ENCODE measurements around the gene IQCH.

IQCH gene

DNA sequence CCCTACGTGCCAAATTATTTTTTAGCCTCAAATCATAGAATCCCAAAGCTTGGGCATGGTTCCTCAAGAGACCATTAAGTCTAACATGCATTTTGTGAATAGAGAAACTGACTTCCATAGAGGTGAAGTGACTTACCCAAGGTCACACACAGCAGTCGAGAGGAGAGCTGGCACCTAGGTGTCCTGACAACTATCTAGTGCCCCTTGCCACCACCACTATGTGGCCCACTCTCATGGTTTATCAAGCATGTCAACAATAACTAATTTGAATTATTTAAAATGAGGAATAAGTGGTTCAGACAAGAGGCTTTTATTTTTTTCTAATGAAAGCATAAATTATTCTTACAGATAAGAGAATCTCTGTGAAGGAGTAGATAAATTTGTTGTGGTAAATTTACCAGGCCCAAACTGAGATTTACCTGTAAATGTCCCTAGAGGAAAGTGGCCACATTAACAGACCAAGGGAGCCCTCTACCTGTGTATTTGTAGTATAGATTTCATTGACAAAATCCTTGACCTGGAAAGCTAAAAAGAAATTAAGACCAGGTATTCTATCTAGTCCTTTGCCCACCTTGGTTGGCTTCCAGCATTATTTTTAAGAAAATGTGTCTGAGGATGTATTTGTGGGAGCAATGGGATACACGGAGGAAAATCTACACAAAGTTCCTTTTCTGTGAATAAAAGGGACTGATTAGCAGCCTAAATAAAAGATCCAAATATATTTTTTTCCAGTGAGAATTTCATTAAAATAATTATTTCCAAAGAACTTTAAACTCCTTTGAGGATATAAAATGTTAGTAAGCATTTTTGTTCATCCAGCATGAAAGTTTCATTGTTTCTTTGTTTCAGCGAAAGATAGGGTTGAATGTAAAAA lies 49.1 kb downstream of the IQCH start:
- Mint-ChIP-seq H3K4me1 (ENCODE audit: low read depth) (no peaks in the 10 kb centered on the region), H3K9me3 (no peaks in the 10 kb centered on the region), H3K27ac (no peak overlapping the region), H3K4me3 (no peak overlapping the region), H3K36me3 (ENCODE audit: low read depth) (no peaks in the 10 kb centered on the region), H3K27me3 (ENCODE audit: low read depth) (peaks cover 6% of the 10 kb centered on the region)

- Mint-ChIP-seq H3K27ac (no peak overlapping the region), H3K4me1 (ENCODE audit: low read depth) (no peaks in the 10 kb centered on the region), H3K9me3 (no peaks in the 10 kb centered on the region), H3K27me3 (ENCODE audit: low read depth) (peaks cover 10% of the 10 kb centered on the region), H3K4me3 (no peak overlapping the region), H3K36me3 (ENCODE audit: low read depth) (no peaks in the 10 kb centered on the region)
Observed at GRCh38 chr15:67304778-67305177, 50.2 kb downstream of the IQCH start.

DNA sequence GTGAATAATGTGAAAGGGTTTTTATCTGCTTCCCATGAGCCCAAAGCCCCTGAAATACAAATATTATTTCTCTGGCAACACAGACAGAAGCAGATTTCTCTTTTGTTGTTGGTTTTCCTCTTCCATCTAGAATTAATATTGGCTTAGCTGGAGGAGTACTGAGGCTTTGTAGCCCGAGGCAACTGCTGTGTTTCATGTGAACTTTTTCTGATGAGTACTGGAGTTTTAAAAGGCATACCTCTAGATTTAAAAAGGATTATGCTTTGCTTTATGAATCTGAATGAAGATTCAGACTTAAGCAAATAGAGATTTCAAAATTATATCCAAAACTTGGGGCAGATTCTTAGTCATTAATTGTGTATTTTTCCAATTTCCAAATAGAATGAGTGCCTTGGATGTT lies 50.9 kb downstream of the IQCH start:
- Mint-ChIP-seq H3K4me1 (ENCODE audit: low read depth) (no peaks in the 10 kb centered on the region), H3K27me3 (ENCODE audit: low read depth) (peaks cover 11% of the 10 kb centered on the region), H3K27ac (no peak overlapping the region), H3K9me3 (no peaks in the 10 kb centered on the region), H3K4me3 (no peak overlapping the region), H3K36me3 (ENCODE audit: low read depth) (no peaks in the 10 kb centered on the region)

DNA sequence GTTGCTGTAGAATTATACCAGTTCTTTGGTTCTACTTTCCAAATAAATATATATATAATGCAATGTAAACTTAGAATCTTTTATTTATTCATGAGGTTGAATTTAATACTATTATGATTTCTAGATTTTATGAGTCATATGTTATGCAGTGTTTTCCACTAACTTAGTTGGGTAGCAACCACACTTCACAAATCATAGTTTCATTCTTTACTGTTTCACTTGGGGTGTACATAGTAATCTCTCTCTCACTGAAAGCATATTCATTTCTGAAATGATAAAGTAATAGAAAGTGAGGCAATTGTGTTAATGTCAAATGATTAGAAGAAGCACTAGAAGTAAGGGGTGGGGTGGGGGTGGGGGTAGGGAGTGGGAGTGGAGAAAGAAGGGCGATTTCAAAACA lies 52.6 kb downstream of the IQCH start:
- H3K36me3 Mint-ChIP-seq (ENCODE audit: low read depth) = no peaks in the 10 kb centered on the region
- H3K4me1 Mint-ChIP-seq (ENCODE audit: low read depth) = no peaks in the 10 kb centered on the region
- no peak overlapping the region for H3K27ac Mint-ChIP-seq
- no peaks in the 10 kb centered on the region for H3K9me3 Mint-ChIP-seq
- H3K4me3 Mint-ChIP-seq = no peak overlapping the region
- H3K27me3 Mint-ChIP-seq (ENCODE audit: low read depth) = peaks cover 13% of the 10 kb centered on the region

DNA sequence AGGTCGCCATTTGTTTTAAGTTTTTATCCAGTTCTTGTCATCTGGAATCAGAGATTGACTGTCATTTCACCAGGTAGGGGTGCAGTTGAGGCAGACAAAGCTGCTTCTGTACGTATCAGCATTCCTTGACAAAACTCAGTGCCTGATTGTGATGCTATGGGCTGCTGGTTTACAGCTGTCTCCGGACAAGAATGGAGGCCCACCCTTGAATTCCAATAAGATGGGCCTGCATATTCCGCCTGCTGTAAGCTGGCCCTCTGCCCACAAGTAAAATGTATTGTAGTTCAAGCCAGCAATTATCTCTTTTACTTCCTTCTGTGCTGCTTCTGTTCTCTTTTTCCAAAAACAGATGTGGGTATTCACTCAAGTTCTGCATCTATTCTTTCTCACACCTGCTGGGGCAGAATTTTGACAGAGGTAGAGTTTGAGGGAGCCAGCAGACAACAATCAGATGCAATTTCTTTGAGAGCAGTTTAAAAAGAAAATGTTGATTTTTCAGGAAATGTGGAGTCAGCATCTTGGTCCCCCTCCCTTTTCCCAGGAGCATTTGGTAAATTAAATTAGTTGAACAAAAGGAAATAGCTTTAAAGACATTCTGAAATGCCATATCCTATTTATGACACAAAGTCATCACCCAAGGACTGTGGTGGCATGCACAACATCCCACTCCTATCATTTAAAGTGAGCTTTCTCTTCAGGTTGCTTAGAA lies 53.5 kb downstream of the IQCH start:
- Mint-ChIP-seq H3K9me3 (no peaks in the 10 kb centered on the region), H3K4me3 (no peak overlapping the region), H3K4me1 (ENCODE audit: low read depth) (no peaks in the 10 kb centered on the region), H3K27ac (no peak overlapping the region), H3K36me3 (ENCODE audit: low read depth) (no peaks in the 10 kb centered on the region), H3K27me3 (ENCODE audit: low read depth) (peaks cover 13% of the 10 kb centered on the region)

DNA sequence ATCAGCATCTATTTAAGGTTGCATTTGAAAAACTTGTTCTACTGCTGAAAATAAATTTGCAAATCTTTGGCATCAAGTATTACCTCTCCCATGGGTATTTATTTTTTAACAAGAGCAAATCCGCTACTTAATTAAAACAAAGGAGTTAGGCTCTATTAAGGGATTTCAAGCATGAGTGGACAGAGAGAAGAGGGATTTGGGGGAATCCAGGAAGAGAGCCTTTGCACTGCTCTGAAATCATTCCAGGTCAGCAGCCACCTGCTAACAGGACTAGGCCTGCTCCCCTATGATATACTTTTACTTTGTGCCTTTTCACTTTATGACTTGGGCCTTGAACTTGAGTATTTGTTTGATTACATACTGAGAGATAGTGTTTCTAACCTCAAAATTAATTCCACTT lies 57.1 kb downstream of the IQCH start:
- Mint-ChIP-seq H3K4me1 (ENCODE audit: low read depth) (no peaks in the 10 kb centered on the region), H3K36me3 (ENCODE audit: low read depth) (no peaks in the 10 kb centered on the region), H3K27ac (no peak overlapping the region), H3K27me3 (ENCODE audit: low read depth) (peaks cover 26% of the 10 kb centered on the region), H3K4me3 (no peak overlapping the region), H3K9me3 (no peaks in the 10 kb centered on the region)

DNA sequence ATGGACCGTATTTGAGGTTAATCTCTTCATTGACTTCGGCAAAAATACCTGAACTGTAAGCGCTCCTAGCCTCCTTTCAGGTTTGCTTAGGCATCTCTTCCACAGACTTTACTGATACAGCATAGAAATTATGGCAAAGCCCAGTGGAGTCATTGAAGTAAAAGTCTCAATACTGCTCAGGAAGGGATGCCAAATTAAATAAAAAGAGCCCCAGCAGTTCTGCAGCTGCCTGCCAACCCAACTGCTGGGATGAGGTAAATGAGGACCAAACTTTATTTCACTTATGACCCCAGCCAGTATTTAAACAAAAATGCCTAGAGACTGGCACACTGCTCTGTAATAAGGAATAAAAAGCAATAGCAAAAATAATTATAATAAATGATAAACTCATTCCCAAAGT lies 65.4 kb downstream of the IQCH start:
- H3K4me3 Mint-ChIP-seq = no peak overlapping the region
- peaks cover 1% of the 10 kb centered on the region for H3K36me3 Mint-ChIP-seq (ENCODE audit: low read depth)
- peaks cover 45% of the 10 kb centered on the region for H3K27me3 Mint-ChIP-seq (ENCODE audit: low read depth)
- H3K27ac Mint-ChIP-seq = no peak overlapping the region
- H3K4me1 Mint-ChIP-seq (ENCODE audit: low read depth) = no peaks in the 10 kb centered on the region
- no peaks in the 10 kb centered on the region for H3K9me3 Mint-ChIP-seq

DNA sequence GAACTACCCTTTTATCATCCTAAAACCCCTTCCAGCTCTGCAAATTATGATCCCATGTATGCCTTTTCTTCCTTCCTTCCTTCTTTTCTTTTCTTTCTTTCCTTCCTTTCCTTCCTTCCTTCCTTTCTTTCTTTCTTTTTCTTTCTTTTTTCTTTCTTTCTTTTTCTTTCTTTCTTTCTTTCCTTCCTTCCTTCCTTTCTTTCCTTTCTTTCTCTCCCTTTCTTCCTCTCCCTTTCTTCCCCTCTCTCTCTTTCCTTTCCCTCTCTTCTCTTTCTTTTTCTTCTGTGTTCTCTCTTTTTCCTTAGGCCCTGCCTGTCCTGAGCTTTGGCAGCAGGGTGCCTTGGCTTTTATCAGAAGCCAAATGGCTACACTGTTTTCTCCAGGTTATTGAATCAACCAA lies 66.8 kb downstream of the IQCH start:
- H3K27me3 Mint-ChIP-seq (ENCODE audit: low read depth) = peaks cover 35% of the 10 kb centered on the region
- no peaks in the 10 kb centered on the region for H3K4me1 Mint-ChIP-seq (ENCODE audit: low read depth)
- no peak overlapping the region for H3K4me3 Mint-ChIP-seq
- no peaks in the 10 kb centered on the region for H3K9me3 Mint-ChIP-seq
- peaks cover 1% of the 10 kb centered on the region for H3K36me3 Mint-ChIP-seq (ENCODE audit: low read depth)
- no peak overlapping the region for H3K27ac Mint-ChIP-seq

DNA sequence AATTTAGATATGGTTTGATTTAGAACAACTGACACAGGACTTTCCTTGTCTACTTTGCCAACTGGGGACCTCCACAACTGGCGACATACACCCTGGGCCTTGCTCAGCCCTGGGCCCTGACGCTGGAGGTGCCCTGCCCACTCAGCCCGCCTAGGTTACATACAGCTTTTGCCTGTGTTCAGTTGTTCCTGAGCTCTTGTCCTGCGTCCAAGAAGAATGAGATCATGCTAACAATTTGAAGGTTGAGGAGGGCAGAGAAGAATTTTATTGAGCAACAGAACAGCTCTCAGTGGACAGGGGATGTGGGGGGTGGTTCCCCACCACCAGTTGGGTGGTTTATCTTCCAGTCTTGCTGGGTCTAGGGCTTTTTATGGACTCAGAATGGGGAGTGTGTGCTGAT lies 67.9 kb downstream of the IQCH start:
- Mint-ChIP-seq H3K4me1 (ENCODE audit: low read depth) (no peaks in the 10 kb centered on the region), H3K27ac (no peak overlapping the region), H3K36me3 (ENCODE audit: low read depth) (peaks cover 1% of the 10 kb centered on the region), H3K27me3 (ENCODE audit: low read depth) (peaks cover 26% of the 10 kb centered on the region), H3K4me3 (no peak overlapping the region), H3K9me3 (no peaks in the 10 kb centered on the region)

- Mint-ChIP-seq H3K4me1 (ENCODE audit: low read depth) (no peaks in the 10 kb centered on the region), H3K4me3 (no peak overlapping the region), H3K9me3 (no peaks in the 10 kb centered on the region), H3K36me3 (ENCODE audit: low read depth) (no peaks in the 10 kb centered on the region), H3K27me3 (ENCODE audit: low read depth) (peaks cover 33% of the 10 kb centered on the region), H3K27ac (no peak overlapping the region)
Observed at GRCh38 chr15:67327312-67327711, 72.7 kb downstream of the IQCH start.

DNA sequence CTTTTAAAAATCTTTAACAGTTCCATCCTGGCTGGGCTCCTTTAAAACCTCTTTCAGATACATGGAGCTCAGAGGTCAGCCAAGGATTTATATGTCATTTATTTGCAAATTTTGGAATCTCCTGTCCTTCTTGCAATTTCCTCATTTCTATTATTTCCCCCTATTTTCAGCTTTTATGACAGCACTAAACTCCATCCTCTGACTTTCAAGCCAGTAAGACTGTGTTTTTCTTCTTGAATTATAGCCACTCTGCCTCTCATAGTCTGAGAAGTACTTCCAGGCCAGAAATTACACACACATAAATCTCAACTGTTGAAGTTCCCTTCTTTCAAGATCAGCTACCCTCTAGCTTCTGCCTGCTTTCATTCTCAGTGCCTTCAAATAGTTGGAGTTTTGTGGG lies 73.2 kb downstream of the IQCH start:
- H3K4me3 Mint-ChIP-seq = no peak overlapping the region
- H3K4me1 Mint-ChIP-seq (ENCODE audit: low read depth) = no peaks in the 10 kb centered on the region
- H3K27me3 Mint-ChIP-seq (ENCODE audit: low read depth) = peaks cover 32% of the 10 kb centered on the region
- no peaks in the 10 kb centered on the region for H3K9me3 Mint-ChIP-seq
- H3K27ac Mint-ChIP-seq = no peak overlapping the region
- H3K36me3 Mint-ChIP-seq (ENCODE audit: low read depth) = no peaks in the 10 kb centered on the region

DNA sequence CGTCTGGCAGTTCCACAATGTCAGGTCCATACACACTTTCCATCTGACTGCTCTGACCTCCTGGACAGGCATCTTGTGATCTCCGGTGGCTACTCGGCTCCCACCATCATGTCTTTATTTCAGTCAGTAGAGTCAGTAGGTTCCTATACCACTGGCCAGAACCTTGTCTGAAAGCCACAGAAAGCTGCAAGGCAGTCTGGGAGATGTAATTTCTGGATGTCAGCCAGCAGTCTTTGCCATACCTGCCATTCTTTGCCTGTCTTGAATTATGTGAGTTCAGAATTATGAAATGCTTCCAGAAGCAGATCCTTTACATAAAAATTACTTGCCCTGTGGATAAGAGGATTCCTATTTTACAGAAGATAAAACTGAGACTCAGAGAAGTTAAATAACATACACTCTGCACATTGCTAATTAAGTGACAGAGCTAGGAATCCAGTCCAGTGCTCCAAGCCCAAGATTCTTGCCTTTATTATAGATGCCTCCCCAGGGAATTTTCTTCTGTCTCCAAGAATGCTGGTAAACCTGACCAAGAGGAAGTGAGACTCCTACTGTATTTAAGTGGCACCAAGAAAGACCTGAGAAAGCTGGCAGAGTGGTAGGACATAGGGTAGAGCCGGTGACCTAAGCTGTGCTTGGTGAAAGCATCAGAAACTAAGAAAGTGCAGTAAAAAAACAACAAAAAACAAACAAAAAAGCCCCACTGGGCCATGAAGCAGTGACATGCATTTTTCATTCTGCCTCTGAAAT lies 75.6 kb downstream of the IQCH start:
- Mint-ChIP-seq H3K27me3 (ENCODE audit: low read depth) (peaks cover 31% of the 10 kb centered on the region), H3K4me3 (no peak overlapping the region), H3K9me3 (no peaks in the 10 kb centered on the region), H3K27ac (no peak overlapping the region), H3K36me3 (ENCODE audit: low read depth) (no peaks in the 10 kb centered on the region), H3K4me1 (ENCODE audit: low read depth) (no peaks in the 10 kb centered on the region)

DNA sequence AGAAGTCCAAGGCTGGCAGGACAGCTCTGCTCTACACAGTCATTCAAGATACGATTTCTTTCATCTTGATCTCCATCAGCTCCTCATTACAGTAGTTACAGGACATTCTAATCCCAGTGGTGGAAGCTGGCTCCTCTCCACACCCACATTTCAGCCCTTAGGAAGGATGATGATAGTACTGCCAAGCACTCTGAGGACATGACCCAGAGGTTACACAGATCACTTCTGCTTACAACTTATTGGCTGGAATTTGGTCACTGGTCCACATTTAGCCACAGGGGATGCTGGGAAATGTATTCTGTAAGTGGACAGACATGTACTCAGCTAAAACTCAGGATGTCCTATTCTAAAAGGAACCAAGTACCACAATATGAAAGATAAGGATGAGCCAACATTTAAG lies 77.1 kb downstream of the IQCH start:
- H3K4me1 Mint-ChIP-seq (ENCODE audit: low read depth) = peaks cover 3% of the 10 kb centered on the region
- peaks cover 38% of the 10 kb centered on the region for H3K27me3 Mint-ChIP-seq (ENCODE audit: low read depth)
- H3K36me3 Mint-ChIP-seq (ENCODE audit: low read depth) = no peaks in the 10 kb centered on the region
- H3K4me3 Mint-ChIP-seq = no peak overlapping the region
- H3K9me3 Mint-ChIP-seq = no peaks in the 10 kb centered on the region
- H3K27ac Mint-ChIP-seq = no peak overlapping the region

GRCh38 chr15:67335026-67335425 lies 80.4 kb downstream of the IQCH start:
- no peaks in the 10 kb centered on the region for H3K36me3 Mint-ChIP-seq (ENCODE audit: low read depth)
- peaks cover 33% of the 10 kb centered on the region for H3K27me3 Mint-ChIP-seq (ENCODE audit: low read depth)
- H3K4me1 Mint-ChIP-seq (ENCODE audit: low read depth) = peaks cover 3% of the 10 kb centered on the region
- no peaks in the 10 kb centered on the region for H3K9me3 Mint-ChIP-seq
- no peak overlapping the region for H3K27ac Mint-ChIP-seq
- no peak overlapping the region for H3K4me3 Mint-ChIP-seq
